ENCODE data around the gene KCNK6. TPM values are rescaled to one million over a fixed set of nuclear protein-coding genes. Genes with fewer than 3 reads are reported as not detected.

KCNK6 gene
- total and polyA plus RNA-seq, 2 donors (not counting 3 experiments of a cell fraction or from before 2014, with no cell fraction given), result 7.4 to 11.3 TPM

DNA sequence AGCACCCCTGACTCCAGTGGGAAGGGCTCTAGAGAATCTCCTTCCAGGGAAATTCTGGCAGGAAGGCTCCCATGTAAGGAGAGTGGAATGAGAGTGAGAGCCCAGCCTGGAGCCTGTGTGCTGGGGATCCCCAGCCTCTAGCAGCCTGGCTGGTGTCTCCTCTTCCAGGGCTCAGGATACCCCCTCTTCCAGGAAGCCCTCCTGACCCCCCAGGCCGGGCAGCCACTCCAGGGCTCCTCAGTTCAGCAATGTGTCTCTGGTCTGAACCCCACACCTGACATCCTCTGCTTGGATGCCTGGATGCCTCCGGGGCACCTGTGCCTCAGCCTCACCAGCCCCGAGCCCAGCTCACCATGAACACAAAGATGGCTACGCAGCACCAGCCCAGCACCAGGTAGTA, 12.6 kb upstream of the KCNK6 start:
- H3K9ac ChIP-seq (replicated peaks; ENCODE audit: extremely low read depth, insufficient read depth, low read length), result no peak overlapping the region
- no peaks in the 10 kb centered on the region for H4K20me1 ChIP-seq (replicated peaks; ENCODE audit: control insufficient read depth, extremely low read depth, insufficient read depth, low read length)
- FAIRE-seq (no peak), DNase-seq (ENCODE audit: low read depth, low spot score) (no peak)
- H3K79me2 ChIP-seq (ENCODE audit: control insufficient read depth, insufficient read depth, low read length), result no peaks in the 10 kb centered on the region
- dilution Hi-C loops (cut with MboI; ENCODE audit: extremely low pct_ligation_motif_present, low sequenced_read_pairs) (no loop called here), intact Hi-C loops (cut with micrococcal nuclease) (no loop called here)
- no peak overlapping the region for H3K4me3 ChIP-seq (replicated peaks in 1 of 3; ENCODE audit: insufficient read depth in 1 of 3, low read depth in 1 of 3, low read length in 3 of 3)
- H3K4me2 ChIP-seq (ENCODE audit: insufficient read depth, low read length), result no peak overlapping the region
- CTCF ChIA-PET, result interaction anchor here (1.2 kb wide), 1 partner anchor 29 kb away, joined by 3 read pairs; the partner anchor contains the start of gene CATSPERG
- POLR2A ChIA-PET, result no interaction called here
- peaks cover 16% of the 10 kb centered on the region for H3K4me1 ChIP-seq (ENCODE audit: control insufficient read depth, extremely low read depth, insufficient read depth, low read length)
- H3K36me3 ChIP-seq (ENCODE audit: control insufficient read depth in 2 of 2, extremely low read depth in 1 of 2, insufficient read depth in 2 of 2, low read length in 2 of 2), result peaks cover 0 to 10% of the 10 kb centered on the region in 2 experiments
- no peaks in the 10 kb centered on the region for H3K9me1 ChIP-seq (replicated peaks; ENCODE audit: control insufficient read depth, extremely low read depth, insufficient read depth, low read length)
- TF ChIP-seq FOS (IDR thresholded peaks at IDR 0.05; ENCODE audit: borderline replicate concordance, insufficient read depth, low read length) (no peak), POLR2A (IDR thresholded peaks at IDR 0.05; ENCODE audit: low read depth, low read length) (no peak), EZH2 (IDR thresholded peaks at IDR 0.05; ENCODE audit: borderline replicate concordance, low read depth, low read length, severe bottlenecking) (no peak), GATA2 (IDR thresholded peaks at IDR 0.05; ENCODE audit: insufficient read depth, insufficient read length, low read depth, low read length) (no peak), MYC (IDR thresholded peaks at IDR 0.05; ENCODE audit: low read depth, low read length) (no peak), JUN (IDR thresholded peaks at IDR 0.05; ENCODE audit: borderline replicate concordance, insufficient read depth, insufficient read length, low read depth) (no peak), POLR2AphosphoS5 (IDR thresholded peaks at IDR 0.05; ENCODE audit: insufficient read depth, low read depth, low read length) (no peak)
- TF ChIP-seq, protein P1, sequence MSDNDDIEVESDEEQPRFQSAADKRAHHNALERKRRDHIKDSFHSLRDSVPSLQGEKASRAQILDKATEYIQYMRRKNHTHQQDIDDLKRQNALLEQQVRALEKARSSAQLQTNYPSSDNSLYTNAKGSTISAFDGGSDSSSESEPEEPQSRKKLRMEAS (IDR thresholded peaks at IDR 0.05; ENCODE audit: insufficient read depth, insufficient read length), result no peak
- TF ChIP-seq, protein P2, sequence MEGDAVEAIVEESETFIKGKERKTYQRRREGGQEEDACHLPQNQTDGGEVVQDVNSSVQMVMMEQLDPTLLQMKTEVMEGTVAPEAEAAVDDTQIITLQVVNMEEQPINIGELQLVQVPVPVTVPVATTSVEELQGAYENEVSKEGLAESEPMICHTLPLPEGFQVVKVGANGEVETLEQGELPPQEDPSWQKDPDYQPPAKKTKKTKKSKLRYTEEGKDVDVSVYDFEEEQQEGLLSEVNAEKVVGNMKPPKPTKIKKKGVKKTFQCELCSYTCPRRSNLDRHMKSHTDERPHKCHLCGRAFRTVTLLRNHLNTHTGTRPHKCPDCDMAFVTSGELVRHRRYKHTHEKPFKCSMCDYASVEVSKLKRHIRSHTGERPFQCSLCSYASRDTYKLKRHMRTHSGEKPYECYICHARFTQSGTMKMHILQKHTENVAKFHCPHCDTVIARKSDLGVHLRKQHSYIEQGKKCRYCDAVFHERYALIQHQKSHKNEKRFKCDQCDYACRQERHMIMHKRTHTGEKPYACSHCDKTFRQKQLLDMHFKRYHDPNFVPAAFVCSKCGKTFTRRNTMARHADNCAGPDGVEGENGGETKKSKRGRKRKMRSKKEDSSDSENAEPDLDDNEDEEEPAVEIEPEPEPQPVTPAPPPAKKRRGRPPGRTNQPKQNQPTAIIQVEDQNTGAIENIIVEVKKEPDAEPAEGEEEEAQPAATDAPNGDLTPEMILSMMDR (IDR thresholded peaks at IDR 0.05; ENCODE audit: extremely low read depth in 1 of 2, insufficient read depth in 1 of 2, low read depth in 1 of 2, low read length in 2 of 2), result no peak
- H3K9me3 ChIP-seq (replicated peaks; ENCODE audit: control insufficient read depth, insufficient read depth, low read length), result no peaks in the 10 kb centered on the region
- no peak overlapping the region for H2AFZ ChIP-seq (ENCODE audit: low read depth, low read length)
- no TSS peak for BruUV-seq (replicated peaks)
- H3K27me3 ChIP-seq (ENCODE audit: control insufficient read depth in 2 of 2, insufficient read depth in 2 of 2, low read length in 2 of 2), result no peaks in the 10 kb centered on the region
- no peak overlapping the region for H3K27ac ChIP-seq (ENCODE audit: insufficient read depth, low read depth, low read length)
